Karpas-422 (cell line): ENCODE measurements around the gene STK4. TPM values are rescaled to one million over a fixed set of nuclear protein-coding genes. Genes with fewer than 3 reads are reported as not detected.
"Not testable (repeated sequence)": the region's sequence is repeated elsewhere in the genome, so short reads cannot be mapped to it uniquely, and the experiment has no call there.

ENCODE experiments used
- DNase-seq: peaks from one replicate; pipeline ENCODE4 v3.0.0-alpha.2; 2015
- H2AFZ ChIP-seq: fragments of 200-600 bp; sonication (generic); 2 replicates; pipeline ENCODE4 v1.6.1; 2014; ENCODE audit warnings: antibody characterized with exemption, low read length, mixed read lengths
- H3K27ac ChIP-seq: fragments of 200-600 bp; sonication (generic); 2 replicates; pipeline ENCODE4 v1.5.1; 2014; ENCODE audit warnings: mild to moderate bottlenecking, low read length, moderate library complexity
- H3K27me3 ChIP-seq: fragments of 200-600 bp; sonication (generic); 2 replicates; pipeline ENCODE4 v1.6.1; 2014; ENCODE audit warnings: low read length, mixed read lengths
- H3K36me3 ChIP-seq: fragments of 200-600 bp; sonication (generic); 2 replicates; pipeline ENCODE4 v1.6.1; 2014; ENCODE audit warnings: low read length, mixed read lengths; ENCODE audit not compliant: insufficient read depth
- H3K4me1 ChIP-seq: fragments of 200-600 bp; sonication (generic); 2 replicates; pipeline ENCODE4 v1.6.1; 2014; ENCODE audit warnings: mild to moderate bottlenecking, low read length, mixed read lengths
- H3K4me2 ChIP-seq: fragments of 200-600 bp; sonication (generic); 2 replicates; pipeline ENCODE4 v1.6.1; 2014; ENCODE audit warnings: low read length, low read depth, mild to moderate bottlenecking; ENCODE audit not compliant: poor library complexity, severe bottlenecking
- H3K4me3 ChIP-seq: fragments of 200-600 bp; sonication (generic); 2 replicates; pipeline ENCODE4 v1.5.1; 2014; ENCODE audit warnings: mild to moderate bottlenecking, antibody characterized with exemption, low read length, mixed read lengths
- H3K79me2 ChIP-seq: fragments of 200-600 bp; sonication (generic); 2 replicates; pipeline ENCODE4 v1.6.1; 2014; ENCODE audit warnings: mild to moderate bottlenecking, low read length, mixed read lengths
- H3K9ac ChIP-seq: fragments of 200-600 bp; sonication (generic); 2 replicates; pipeline ENCODE4 v1.6.0; 2014; ENCODE audit warnings: low read length
- H3K9me2 ChIP-seq: fragments of 200-600 bp; sonication (generic), shearing (Covaris generic); replicated peaks from 2 replicates; pipeline ENCODE4 v1.6.0; 2014; ENCODE audit warnings: mild to moderate bottlenecking, low read length, moderate library complexity; ENCODE audit not compliant: insufficient read depth
- H3K9me3 ChIP-seq: fragments of 300-700, 200-600 bp; sonication (generic); 2 replicates; pipeline ENCODE4 v1.6.1; 2014; ENCODE audit warnings: low read length, mixed read lengths
- H4K20me1 ChIP-seq: fragments of 200-600 bp; sonication (generic); 2 replicates; pipeline ENCODE4 v1.6.1; 2014; ENCODE audit warnings: mild to moderate bottlenecking, antibody characterized with exemption, low read length, low read depth; ENCODE audit not compliant: insufficient read depth
- total RNA-seq: library from RNA; depleted of rRNA; stranded (reverse); fragments of >200 nt; shearing (Covaris generic); gene quantifications from 2 replicates; pipeline ENCODE4 v1.2.3, GENCODE V29; 2014; ENCODE audit warnings: low replicate concordance

Gene STK4
- total RNA-seq, 1 experiment from 2014 or later = 89.0 TPM

- Histone ChIP-seq H4K20me1 (no peaks in the 10 kb centered on the region), H3K36me3 (peaks cover 64% of the 10 kb centered on the region)
Measured at GRCh38 chr20:45016089-45016671, 49.9 kb downstream of the STK4 start.

GRCh38 chr20:45017281-45017680 is 51.0 kb downstream of the STK4 start:
- H3K9me3 ChIP-seq = no peaks in the 10 kb centered on the region
- H3K27ac ChIP-seq = no peak overlapping the region; the same call in 1 of the 2 replicates
- H3K36me3 ChIP-seq = peaks cover 69% of the 10 kb centered on the region
- no peak overlapping the region for H3K4me2 ChIP-seq
- no peak overlapping the region for H3K4me3 ChIP-seq
- no peaks in the 10 kb centered on the region for H3K27me3 ChIP-seq
- H3K79me2 ChIP-seq = peaks cover 92% of the 10 kb centered on the region
- no peak overlapping the region for H2AFZ ChIP-seq
- no peak overlapping the region for H3K9ac ChIP-seq
- peaks cover 30% of the 10 kb centered on the region for H3K4me1 ChIP-seq
- H3K9me2 ChIP-seq = no peaks in the 10 kb centered on the region
- no peaks in the 10 kb centered on the region for H4K20me1 ChIP-seq
- no peak for DNase-seq

More at GRCh38 chr20:45016089-45016671, 49.9 kb downstream of the STK4 start:
- Histone ChIP-seq H3K9me3 (no peaks in the 10 kb centered on the region), H3K9ac (no peak overlapping the region), H3K27ac (no peak overlapping the region; the same call in 1 of the 2 replicates), H3K79me2 (peaks cover 91% of the 10 kb centered on the region), H2AFZ (no peak overlapping the region), H3K27me3 (no peaks in the 10 kb centered on the region), H3K4me2 (no peak overlapping the region), H3K4me1 (peaks cover 30% of the 10 kb centered on the region), H3K4me3 (no peak overlapping the region), H3K9me2 (no peaks in the 10 kb centered on the region)
- no peak for DNase-seq

GRCh38 chr20:45017857-45018256 is 51.5 kb downstream of the STK4 start:
- Histone ChIP-seq H3K79me2 (peaks cover 91% of the 10 kb centered on the region), H3K4me2 (no peak overlapping the region), H2AFZ (no peak overlapping the region), H3K9me3 (no peaks in the 10 kb centered on the region), H3K9me2 (no peaks in the 10 kb centered on the region), H3K36me3 (peaks cover 67% of the 10 kb centered on the region), H3K9ac (no peak overlapping the region), H3K27me3 (no peaks in the 10 kb centered on the region), H3K27ac (peak overlapping the region; percentile 50; the same call in 1 of the 2 replicates), H3K4me1 (peaks cover 30% of the 10 kb centered on the region), H4K20me1 (no peaks in the 10 kb centered on the region), H3K4me3 (no peak overlapping the region)
- no peak for DNase-seq

- peak overlapping the region; percentile 50 for H3K27ac ChIP-seq
- H2AFZ ChIP-seq = no peak overlapping the region
- H3K4me2 ChIP-seq = no peak overlapping the region
- H3K79me2 ChIP-seq = peaks cover 87% of the 10 kb centered on the region
- H4K20me1 ChIP-seq = no peaks in the 10 kb centered on the region
- peaks cover 72% of the 10 kb centered on the region for H3K36me3 ChIP-seq
- no peak overlapping the region for H3K4me3 ChIP-seq
- H3K9ac ChIP-seq = no peak overlapping the region
- no peaks in the 10 kb centered on the region for H3K9me3 ChIP-seq
- peaks cover 30% of the 10 kb centered on the region for H3K4me1 ChIP-seq
- no peaks in the 10 kb centered on the region for H3K9me2 ChIP-seq
- H3K27me3 ChIP-seq = no peaks in the 10 kb centered on the region
- no peak for DNase-seq
Measured at GRCh38 chr20:45019027-45019761, 52.9 kb downstream of the STK4 start.

- peaks cover 89% of the 10 kb centered on the region for H3K79me2 ChIP-seq
- H3K36me3 ChIP-seq = peaks cover 75% of the 10 kb centered on the region
- no peaks in the 10 kb centered on the region for H3K9me2 ChIP-seq
- no peaks in the 10 kb centered on the region for H4K20me1 ChIP-seq
- DNase-seq = no peak
- no peaks in the 10 kb centered on the region for H3K9me3 ChIP-seq
- H3K4me2 ChIP-seq = no peak overlapping the region
- H3K27ac ChIP-seq = peak overlapping the region; percentile 50; the same call in 1 of the 2 replicates
- H3K4me1 ChIP-seq = peaks cover 30% of the 10 kb centered on the region
- H2AFZ ChIP-seq = no peak overlapping the region
- no peak overlapping the region for H3K9ac ChIP-seq
- no peak overlapping the region for H3K4me3 ChIP-seq
- H3K27me3 ChIP-seq = no peaks in the 10 kb centered on the region
Measured at GRCh38 chr20:45019762-45020123, 53.4 kb downstream of the STK4 start.

GRCh38 chr20:45020236-45020886 is 54.0 kb downstream of the STK4 start:
- no peaks in the 10 kb centered on the region for H4K20me1 ChIP-seq
- peaks cover 30% of the 10 kb centered on the region for H3K4me1 ChIP-seq

GRCh38 chr20:45021631-45022030 is 55.3 kb downstream of the STK4 start:
- Histone ChIP-seq H3K9ac (no peak overlapping the region), H3K4me3 (no peak overlapping the region), H3K36me3 (peaks cover 77% of the 10 kb centered on the region), H4K20me1 (no peaks in the 10 kb centered on the region), H2AFZ (no peak overlapping the region), H3K27me3 (no peaks in the 10 kb centered on the region), H3K9me2 (no peaks in the 10 kb centered on the region), H3K79me2 (peaks cover 88% of the 10 kb centered on the region), H3K9me3 (no peaks in the 10 kb centered on the region), H3K4me2 (no peak overlapping the region), H3K27ac (no peak overlapping the region), H3K4me1 (peaks cover 27% of the 10 kb centered on the region)
- no peak for DNase-seq

More at GRCh38 chr20:45020236-45020886, 54.0 kb downstream of the STK4 start:
- Histone ChIP-seq H3K9me2 (no peaks in the 10 kb centered on the region), H2AFZ (no peak overlapping the region), H3K9ac (no peak overlapping the region), H3K4me2 (no peak overlapping the region), H3K27me3 (no peaks in the 10 kb centered on the region), H3K36me3 (peaks cover 77% of the 10 kb centered on the region), H3K79me2 (peaks cover 88% of the 10 kb centered on the region), H3K27ac (0 out of 2 replicates have a peak overlapping the region, but pooled peaks have one; percentile 50), H3K4me3 (no peak overlapping the region), H3K9me3 (no peaks in the 10 kb centered on the region)
- no peak for DNase-seq

GRCh38 chr20:45023140-45023539 is 56.8 kb downstream of the STK4 start:
- H3K27me3 ChIP-seq, H2AFZ ChIP-seq, H3K9ac ChIP-seq, H4K20me1 ChIP-seq, DNase-seq, H3K9me3 ChIP-seq, H3K4me2 ChIP-seq, H3K4me3 ChIP-seq, H3K9me2 ChIP-seq, H3K27ac ChIP-seq: not testable (repeated sequence)
- H3K36me3 ChIP-seq = peaks cover 69% of the 10 kb centered on the region
- H3K4me1 ChIP-seq = peaks cover 17% of the 10 kb centered on the region
- H3K79me2 ChIP-seq = peaks cover 84% of the 10 kb centered on the region
